B cell (primary cell): ENCODE data around the gene TWIST2.

Source experiments
- CTCF ChIP-seq: fragments of 200-600 bp; IDR thresholded peaks from one replicate; pipeline ENCODE4 v1.8.0; 2022; ENCODE audit warnings: antibody characterized with exemption, mild to moderate bottlenecking
- EZH2 ChIP-seq: IDR thresholded peaks from 2 replicates; pipeline ENCODE4 v1.6.1; 2012; ENCODE audit warnings: borderline replicate concordance, low read depth, mild to moderate bottlenecking, moderate library complexity, low read length; ENCODE audit not compliant: insufficient read depth, poor library complexity, severe bottlenecking

- TF ChIP-seq CTCF: no peak
- TF ChIP-seq EZH2: no peak
Measured at GRCh38 chr2:238857959-238858358, 10.1 kb downstream of the TWIST2 start.
